SK-N-SH (cell line): ENCODE results near the gene LCNL1. TPM values are rescaled to one million over a fixed set of nuclear protein-coding genes. Genes with fewer than 3 reads are reported as not detected.
A peak's percentile ranks its signal among the peaks of the same experiment; 100 is the strongest.

ENCODE experiments used
- CTCF ChIA-PET: fragments of 300-600, 350-600 bp; formaldehyde crosslinking; extraction: SDS; loops from one replicate; lab custom pipeline; 2021; lab: Yijun Ruan, JAX
- POLR2A ChIA-PET: fragments of 350-600 bp; sonication (Branson Sonifier 250); formaldehyde crosslinking; extraction: SDS; loops from one replicate; lab custom pipeline; 2020; ENCODE audit warnings: antibody characterized with exemption, inconsistent platforms; lab: Yijun Ruan, JAX
- DNase-seq: peaks from one replicate; pipeline ENCODE4 v3.0.0; 2012
- H2AFZ ChIP-seq: fragments of 200-600 bp; sonication (generic); 2 replicates; pipeline ENCODE4 v1.8.1; 2016; ENCODE audit warnings: antibody characterized with exemption, mild to moderate bottlenecking, low read depth
- H3F3A ChIP-seq: fragments of 200-600 bp; sonication (generic); replicated peaks from 2 replicates; pipeline ENCODE3; 2016; ENCODE audit warnings: antibody characterized with exemption, mild to moderate bottlenecking; ENCODE audit not compliant: insufficient read depth
- H3K27ac ChIP-seq, 2 experiments: fragments of 200-500 bp in 1 of 2; fragments of 200-600 bp in 1 of 2; sonication (Bioruptor generic) in 1 of 2; sonication (generic), shearing (Covaris generic) in 1 of 2; 2 replicates each; pipeline versions ENCODE4 v1.5.1 to v1.6.1; 2014 to 2016; ENCODE audit warnings: low read depth in 2 of 2, inconsistent platforms in 1 of 2, low read length in 1 of 2, mild to moderate bottlenecking in 1 of 2, mixed read lengths in 1 of 2
- H3K27me3 ChIP-seq: fragments of 200-600 bp; sonication (generic), shearing (Covaris generic); 2 replicates; pipeline ENCODE4 v1.6.1; 2016; ENCODE audit warnings: mixed run types; ENCODE audit not compliant: insufficient read depth
- H3K36me3 ChIP-seq, 2 experiments: fragments of 200-500 bp in 1 of 2; fragments of 200-600 bp in 1 of 2; sonication (Bioruptor generic) in 1 of 2; sonication (generic) in 1 of 2; replicated peaks in 1 of 2; 2 replicates each; pipeline versions ENCODE3 to v1.5.1; 2014 to 2016; ENCODE audit warnings: low read length in 1 of 2, mild to moderate bottlenecking in 1 of 2; ENCODE audit not compliant: insufficient read depth in 2 of 2, control insufficient read depth in 1 of 2
- H3K4me1 ChIP-seq, 2 experiments: fragments of 200-500 bp in 1 of 2; fragments of 200-600 bp in 1 of 2; sonication (Bioruptor generic) in 1 of 2; sonication (generic), shearing (Covaris generic) in 1 of 2; 2 replicates each; pipeline versions ENCODE4 v1.5.1 to v1.6.1; 2014 to 2016; ENCODE audit warnings: low read depth in 1 of 2, low read length in 1 of 2, mixed run types in 1 of 2; ENCODE audit not compliant: insufficient read depth in 2 of 2, control insufficient read depth in 1 of 2
- H3K4me2 ChIP-seq: fragments of 200-600 bp; sonication (generic), shearing (Covaris generic); 2 replicates; pipeline ENCODE4 v1.6.1; 2017; ENCODE audit warnings: mixed run types
- H3K4me3 ChIP-seq, 2 experiments: fragments of 200-500 bp in 1 of 2; fragments of 200-600 bp in 1 of 2; sonication (Bioruptor generic) in 1 of 2; sonication (generic), shearing (Covaris generic) in 1 of 2; 2 replicates each; pipeline versions ENCODE4 v1.5.1 to v1.8.1; 2014 to 2016; ENCODE audit warnings: low read depth in 2 of 2, inconsistent platforms in 1 of 2, low read length in 1 of 2, mild to moderate bottlenecking in 1 of 2, mixed read lengths in 1 of 2, moderate library complexity in 1 of 2
- H3K79me2 ChIP-seq: fragments of 200-600 bp; sonication (generic); 2 replicates; pipeline ENCODE4 v1.8.1; 2017; ENCODE audit warnings: mild to moderate bottlenecking; ENCODE audit not compliant: insufficient read depth
- H3K9ac ChIP-seq: fragments of 200-600 bp; sonication (generic); 2 replicates; pipeline ENCODE4 v1.6.1; 2017; ENCODE audit warnings: mixed run types
- H3K9me2 ChIP-seq: fragments of 200-600 bp; sonication (generic); 2 replicates; pipeline ENCODE4 v1.6.1; 2017; ENCODE audit warnings: mixed run types
- H3K9me3 ChIP-seq: fragments of 200-600 bp; sonication (generic); 2 replicates; pipeline ENCODE4 v1.6.1; 2017; ENCODE audit warnings: mixed run types, mild to moderate bottlenecking, moderate library complexity
- H4K20me1 ChIP-seq: fragments of 200-600 bp; sonication (generic); 2 replicates; pipeline ENCODE4 v1.6.1; 2017; ENCODE audit warnings: mild to moderate bottlenecking, mixed run types; ENCODE audit not compliant: insufficient read depth
- ELF1 ChIP-seq: IDR thresholded peaks from 2 replicates; pipeline ENCODE4 v1.4.0; 2012
- FOSL2 ChIP-seq: IDR thresholded peaks from 2 replicates; pipeline ENCODE4 v1.4.0; 2012; ENCODE audit warnings: low read depth, mild to moderate bottlenecking, moderate library complexity, borderline replicate concordance
- FOXJ3 ChIP-seq: sonication (generic); formaldehyde crosslinking; IDR thresholded peaks from 2 replicates; pipeline ENCODE4 v1.5.1; 2020; ENCODE audit warnings: mild to moderate bottlenecking, missing genetic modification reagents
- MXI1 ChIP-seq: IDR thresholded peaks from 2 replicates; pipeline ENCODE4 v1.6.1; 2012; ENCODE audit warnings: mild to moderate bottlenecking, low read depth, low read length, improper control_type of control experiment
- NRF1 ChIP-seq: IDR thresholded peaks from 2 replicates; pipeline ENCODE4 v1.6.1; 2012; ENCODE audit warnings: low read depth, mild to moderate bottlenecking, low read length
- SIN3A ChIP-seq: IDR thresholded peaks from 2 replicates; pipeline ENCODE4 v1.6.1; 2012; ENCODE audit warnings: low read depth, mild to moderate bottlenecking, low read length, moderate library complexity, borderline replicate concordance
- YY1 ChIP-seq: IDR thresholded peaks from 2 replicates; pipeline ENCODE4 v1.4.0; 2012; ENCODE audit warnings: low read depth, mild to moderate bottlenecking
- WGBS: methylation state at CpG from one replicate; pipeline ENCODE4 v1.1.6; 2017; ENCODE audit warnings: low lambda C conversion rate; 5-methylcytosine and 5-hydroxymethylcytosine counted together
- polyA plus RNA-seq, 3 experiments: library from polyadenylated mRNA; depleted of rRNA; stranded (reverse); fragments of >200 nt; gene quantifications; 2 replicates each; pipeline ENCODE4 v1.2.3, GENCODE V29; 2012
- TF ChIP-seq, protein P1 (sequence below): IDR thresholded peaks from 2 replicates; pipeline ENCODE4 v1.6.1; 2012; ENCODE audit warnings: mild to moderate bottlenecking, low read depth, low read length, moderate library complexity

Gene LCNL1
- polyA plus RNA-seq, 1 of the 3 experiments (the other 2 are of a cell fraction), result not detected

- TF ChIP-seq SIN3A, result 0 out of 2 replicates have a peak, but pooled peaks have one; percentile 24
- peak; percentile 51; the same call in 1 of the 2 replicates for TF ChIP-seq ELF1
- TF ChIP-seq YY1, result peak; percentile 62; the same call in 1 of the 2 replicates
- TF ChIP-seq FOXJ3 (CRISPR knock-in tag), result no peak
- no peak for TF ChIP-seq FOSL2
- no peak for TF ChIP-seq MXI1
- TF ChIP-seq, protein P1, sequence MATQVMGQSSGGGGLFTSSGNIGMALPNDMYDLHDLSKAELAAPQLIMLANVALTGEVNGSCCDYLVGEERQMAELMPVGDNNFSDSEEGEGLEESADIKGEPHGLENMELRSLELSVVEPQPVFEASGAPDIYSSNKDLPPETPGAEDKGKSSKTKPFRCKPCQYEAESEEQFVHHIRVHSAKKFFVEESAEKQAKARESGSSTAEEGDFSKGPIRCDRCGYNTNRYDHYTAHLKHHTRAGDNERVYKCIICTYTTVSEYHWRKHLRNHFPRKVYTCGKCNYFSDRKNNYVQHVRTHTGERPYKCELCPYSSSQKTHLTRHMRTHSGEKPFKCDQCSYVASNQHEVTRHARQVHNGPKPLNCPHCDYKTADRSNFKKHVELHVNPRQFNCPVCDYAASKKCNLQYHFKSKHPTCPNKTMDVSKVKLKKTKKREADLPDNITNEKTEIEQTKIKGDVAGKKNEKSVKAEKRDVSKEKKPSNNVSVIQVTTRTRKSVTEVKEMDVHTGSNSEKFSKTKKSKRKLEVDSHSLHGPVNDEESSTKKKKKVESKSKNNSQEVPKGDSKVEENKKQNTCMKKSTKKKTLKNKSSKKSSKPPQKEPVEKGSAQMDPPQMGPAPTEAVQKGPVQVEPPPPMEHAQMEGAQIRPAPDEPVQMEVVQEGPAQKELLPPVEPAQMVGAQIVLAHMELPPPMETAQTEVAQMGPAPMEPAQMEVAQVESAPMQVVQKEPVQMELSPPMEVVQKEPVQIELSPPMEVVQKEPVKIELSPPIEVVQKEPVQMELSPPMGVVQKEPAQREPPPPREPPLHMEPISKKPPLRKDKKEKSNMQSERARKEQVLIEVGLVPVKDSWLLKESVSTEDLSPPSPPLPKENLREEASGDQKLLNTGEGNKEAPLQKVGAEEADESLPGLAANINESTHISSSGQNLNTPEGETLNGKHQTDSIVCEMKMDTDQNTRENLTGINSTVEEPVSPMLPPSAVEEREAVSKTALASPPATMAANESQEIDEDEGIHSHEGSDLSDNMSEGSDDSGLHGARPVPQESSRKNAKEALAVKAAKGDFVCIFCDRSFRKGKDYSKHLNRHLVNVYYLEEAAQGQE, result no peak
These were observed 38.1 kb upstream of the LCNL1 start, which contains the start of the genes C8G and FBXW5 (continued) for GRCh38 chr9:136944519-136945332.

DNA sequence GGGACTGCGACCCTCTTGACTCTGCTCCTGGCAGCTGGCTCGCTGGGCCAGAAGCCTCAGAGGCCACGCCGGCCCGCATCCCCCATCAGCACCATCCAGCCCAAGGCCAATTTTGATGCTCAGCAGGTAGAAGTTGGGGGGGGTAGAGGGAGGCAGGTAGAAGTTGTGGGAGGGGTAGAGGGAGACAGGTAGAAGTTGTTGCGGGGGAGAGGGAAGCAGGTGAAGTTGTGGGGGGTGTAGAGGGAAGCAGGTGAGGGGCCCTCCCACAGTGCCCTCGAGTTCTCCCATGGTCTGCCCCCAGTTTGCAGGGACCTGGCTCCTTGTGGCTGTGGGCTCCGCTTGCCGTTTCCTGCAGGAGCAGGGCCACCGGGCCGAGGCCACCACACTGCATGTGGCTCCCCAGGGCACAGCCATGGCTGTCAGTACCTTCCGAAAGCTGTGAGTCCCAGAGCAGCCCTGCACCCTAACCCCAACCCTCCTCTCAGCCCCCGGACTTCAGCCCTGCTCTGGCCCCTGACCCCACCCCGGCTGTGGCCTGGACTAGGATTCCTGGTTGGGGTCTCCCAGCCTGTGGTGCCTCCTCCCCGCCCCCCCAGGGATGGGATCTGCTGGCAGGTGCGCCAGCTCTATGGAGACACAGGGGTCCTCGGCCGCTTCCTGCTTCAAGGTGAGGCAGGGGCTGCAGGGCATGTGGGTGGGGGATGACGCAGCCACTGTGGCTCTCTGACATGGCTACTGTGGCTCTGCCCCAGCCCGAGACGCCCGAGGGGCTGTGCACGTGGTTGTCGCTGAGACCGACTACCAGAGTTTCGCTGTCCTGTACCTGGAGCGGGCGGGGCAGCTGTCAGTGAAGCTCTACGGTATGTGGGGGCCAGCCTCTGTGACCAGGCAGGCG is 37.2 kb upstream of the LCNL1 start:
- H3K4me1 ChIP-seq, result peaks cover 0 to 24% of the 10 kb centered on the region in 2 experiments; a peak in 2 of 4 replicates
- no peak overlapping the region for H3K4me3 ChIP-seq
- no peaks in the 10 kb centered on the region for H3K9me2 ChIP-seq
- whole genome bisulfite sequencing, result 88% methylated on average over 20 of the region's 30 CpGs
- H3K79me2 ChIP-seq, result peaks cover 28% of the 10 kb centered on the region
- ChIA-PET CTCF (interaction anchor here (0.7 to 13.2 kb wide), 11 partner anchors 16 to 158 kb away, joined by 3 to 350 read pairs (median 6); partner anchors contain the start of genes ABCA2, FUT7, PAXX and TRAF2), POLR2A (no interaction called here)
- no peaks in the 10 kb centered on the region for H3F3A ChIP-seq
- H3K9me3 ChIP-seq, result no peaks in the 10 kb centered on the region
- no peaks in the 10 kb centered on the region for H3K27me3 ChIP-seq
- H3K27ac ChIP-seq, result no peak overlapping the region
- peaks cover 6 to 24% of the 10 kb centered on the region in 2 experiments for H3K36me3 ChIP-seq
- TF ChIP-seq, protein P1, result no peak
- TF ChIP-seq NRF1, result no peak
- no peak overlapping the region for H2AFZ ChIP-seq
- H3K4me2 ChIP-seq, result no peak overlapping the region
- peaks cover 13% of the 10 kb centered on the region for H4K20me1 ChIP-seq
- no peak overlapping the region for H3K9ac ChIP-seq
- DNase-seq, result no peak
